ENCODE measurements around the gene SF3A2. TPM values are rescaled to one million over a fixed set of nuclear protein-coding genes. Genes with fewer than 3 reads are reported as not detected.
A peak's percentile ranks its signal among the peaks of the same experiment; 100 is the strongest.
"Not testable (repeated sequence)": the region's sequence is repeated elsewhere in the genome, so short reads cannot be mapped to it uniquely, and the experiment has no call there.

The SF3A2 gene
- total and polyA plus RNA-seq, 4 donors, result 2.2 to 32.0 (median 13.2) TPM

DNA sequence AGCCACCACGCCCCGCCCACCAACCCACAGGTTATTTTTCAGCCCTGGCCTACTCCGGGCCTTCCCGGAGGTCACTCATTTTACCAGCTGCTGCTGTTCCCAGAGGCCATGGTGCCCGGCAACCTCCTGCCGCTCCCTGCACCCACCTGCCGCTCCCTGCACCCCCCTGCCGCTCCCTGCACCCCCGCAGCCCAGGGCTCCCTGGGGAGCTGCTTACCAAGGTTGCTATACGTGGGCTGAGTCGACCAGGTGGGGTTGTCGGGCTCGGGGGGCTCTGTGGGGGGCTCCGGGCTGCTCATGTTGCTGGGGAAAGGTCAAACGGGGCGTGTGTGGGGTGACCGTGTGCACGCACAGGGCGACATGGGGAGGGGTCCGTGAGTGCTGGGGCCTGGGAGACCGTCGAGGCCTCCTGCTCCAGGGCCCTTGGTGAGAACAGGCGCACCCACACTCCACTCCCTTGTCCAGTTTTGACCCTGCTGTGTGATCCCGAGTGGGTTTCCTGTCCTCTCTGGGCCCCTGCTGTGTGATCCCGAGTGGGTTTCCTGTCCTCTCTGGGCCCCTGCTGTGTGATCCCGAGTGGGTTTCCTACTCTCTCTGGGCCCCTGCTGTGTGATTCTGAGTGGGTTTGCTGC, 44.1 kb downstream of the SF3A2 start:
- no peak for DNase-seq (ENCODE audit: low spot score)
- Histone ChIP-seq H3K4me1 (ENCODE audit: control insufficient read depth in 4 of 4, insufficient read depth in 4 of 4, low read length in 3 of 4) (no peaks in the 10 kb centered on the region), H3K36me3 (ENCODE audit: control insufficient read depth in 4 of 4, insufficient read depth in 3 of 4, low read depth in 1 of 4, low read length in 3 of 4) (no peaks in the 10 kb centered on the region), H3K9me3 (ENCODE audit: control insufficient read depth in 4 of 4, low read length in 3 of 4) (no peaks in the 10 kb centered on the region), H3K27ac (ENCODE audit: low read depth in 1 of 2, low read length in 2 of 2) (no peak overlapping the region), H3K4me3 (ENCODE audit: low read depth in 1 of 3, low read length in 3 of 3) (no peak overlapping the region), H3K27me3 (ENCODE audit: control insufficient read depth in 4 of 4, insufficient read depth in 4 of 4, low read length in 3 of 4) (no peaks in the 10 kb centered on the region), H3K9ac (ENCODE audit: low read depth in 1 of 2, low read length in 2 of 2) (no peak overlapping the region)
- 75% methylated on average over 26 of the region's 26 CpGs for WGBS
- TF ChIP-seq JUND (IDR thresholded peaks at IDR 0.05) (no peak), CTCF (IDR thresholded peaks at IDR 0.05; ENCODE audit: low read depth, low read length, missing input control) (no peak), FOXA2 (IDR thresholded peaks at IDR 0.05) (no peak), ZBTB33 (IDR thresholded peaks at IDR 0.05) (no peak), GABPA (IDR thresholded peaks at IDR 0.05 in 1 of 2, conservative IDR thresholded peaks at IDR 0.05 in 1 of 2) (no peak), YY1 (IDR thresholded peaks at IDR 0.05) (no peak), HNF4G (IDR thresholded peaks at IDR 0.05) (no peak), SP1 (IDR thresholded peaks at IDR 0.05) (no peak), HNF4A (conservative IDR thresholded peaks at IDR 0.05) (no peak), RXRA (IDR thresholded peaks at IDR 0.05) (no peak), FOXA1 (IDR thresholded peaks at IDR 0.05) (no peak), NR2F2 (IDR thresholded peaks at IDR 0.05) (no peak), TAF1 (conservative IDR thresholded peaks at IDR 0.05) (no peak), EGR1 (IDR thresholded peaks at IDR 0.05; ENCODE audit: low read depth in 2 of 2) (no peak), RAD21 (IDR thresholded peaks at IDR 0.05) (no peak)
- TF ChIP-seq, protein P1, sequence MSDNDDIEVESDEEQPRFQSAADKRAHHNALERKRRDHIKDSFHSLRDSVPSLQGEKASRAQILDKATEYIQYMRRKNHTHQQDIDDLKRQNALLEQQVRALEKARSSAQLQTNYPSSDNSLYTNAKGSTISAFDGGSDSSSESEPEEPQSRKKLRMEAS (IDR thresholded peaks at IDR 0.05), result no peak
- TF ChIP-seq, protein P2, sequence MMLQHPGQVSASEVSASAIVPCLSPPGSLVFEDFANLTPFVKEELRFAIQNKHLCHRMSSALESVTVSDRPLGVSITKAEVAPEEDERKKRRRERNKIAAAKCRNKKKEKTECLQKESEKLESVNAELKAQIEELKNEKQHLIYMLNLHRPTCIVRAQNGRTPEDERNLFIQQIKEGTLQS (IDR thresholded peaks at IDR 0.05), result no peak
- TF ChIP-seq, protein P3, sequence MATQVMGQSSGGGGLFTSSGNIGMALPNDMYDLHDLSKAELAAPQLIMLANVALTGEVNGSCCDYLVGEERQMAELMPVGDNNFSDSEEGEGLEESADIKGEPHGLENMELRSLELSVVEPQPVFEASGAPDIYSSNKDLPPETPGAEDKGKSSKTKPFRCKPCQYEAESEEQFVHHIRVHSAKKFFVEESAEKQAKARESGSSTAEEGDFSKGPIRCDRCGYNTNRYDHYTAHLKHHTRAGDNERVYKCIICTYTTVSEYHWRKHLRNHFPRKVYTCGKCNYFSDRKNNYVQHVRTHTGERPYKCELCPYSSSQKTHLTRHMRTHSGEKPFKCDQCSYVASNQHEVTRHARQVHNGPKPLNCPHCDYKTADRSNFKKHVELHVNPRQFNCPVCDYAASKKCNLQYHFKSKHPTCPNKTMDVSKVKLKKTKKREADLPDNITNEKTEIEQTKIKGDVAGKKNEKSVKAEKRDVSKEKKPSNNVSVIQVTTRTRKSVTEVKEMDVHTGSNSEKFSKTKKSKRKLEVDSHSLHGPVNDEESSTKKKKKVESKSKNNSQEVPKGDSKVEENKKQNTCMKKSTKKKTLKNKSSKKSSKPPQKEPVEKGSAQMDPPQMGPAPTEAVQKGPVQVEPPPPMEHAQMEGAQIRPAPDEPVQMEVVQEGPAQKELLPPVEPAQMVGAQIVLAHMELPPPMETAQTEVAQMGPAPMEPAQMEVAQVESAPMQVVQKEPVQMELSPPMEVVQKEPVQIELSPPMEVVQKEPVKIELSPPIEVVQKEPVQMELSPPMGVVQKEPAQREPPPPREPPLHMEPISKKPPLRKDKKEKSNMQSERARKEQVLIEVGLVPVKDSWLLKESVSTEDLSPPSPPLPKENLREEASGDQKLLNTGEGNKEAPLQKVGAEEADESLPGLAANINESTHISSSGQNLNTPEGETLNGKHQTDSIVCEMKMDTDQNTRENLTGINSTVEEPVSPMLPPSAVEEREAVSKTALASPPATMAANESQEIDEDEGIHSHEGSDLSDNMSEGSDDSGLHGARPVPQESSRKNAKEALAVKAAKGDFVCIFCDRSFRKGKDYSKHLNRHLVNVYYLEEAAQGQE (IDR thresholded peaks at IDR 0.05), result no peak

DNA sequence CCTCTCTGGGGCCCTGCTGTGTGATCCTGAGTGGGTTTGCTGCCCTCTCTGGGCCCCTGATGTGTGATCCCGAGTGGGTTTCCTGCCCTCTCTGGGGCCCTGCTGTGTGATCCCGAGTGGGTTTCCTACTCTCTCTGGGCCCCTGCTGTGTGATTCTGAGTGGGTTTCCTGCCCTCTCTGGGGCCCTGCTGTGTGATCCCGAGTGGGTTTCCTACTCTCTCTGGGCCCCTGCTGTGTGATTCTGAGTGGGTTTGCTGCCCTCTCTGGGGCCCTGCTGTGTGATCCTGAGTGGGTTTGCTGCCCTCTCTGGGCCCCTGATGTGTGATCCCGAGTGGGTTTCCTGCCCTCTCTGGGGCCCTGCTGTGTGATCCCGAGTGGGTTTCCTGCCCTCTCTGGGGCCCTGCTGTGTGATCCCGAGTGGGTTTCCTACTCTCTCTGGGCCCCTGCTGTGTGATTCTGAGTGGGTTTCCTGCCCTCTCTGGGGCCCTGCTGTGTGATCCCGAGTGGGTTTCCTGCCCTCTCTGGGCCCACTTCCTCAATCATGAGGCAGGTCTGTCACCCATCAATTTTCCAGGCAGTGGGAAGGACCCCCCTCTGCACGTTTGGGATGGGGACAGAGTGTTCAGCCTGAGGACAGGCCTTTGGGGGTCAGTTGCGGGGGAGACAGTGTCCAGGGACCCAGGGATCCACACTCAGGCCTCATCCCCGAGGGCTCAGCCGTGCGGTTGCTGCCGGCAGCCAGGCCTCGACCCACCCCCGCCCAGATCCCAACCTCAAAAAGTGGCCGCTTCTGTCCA, 44.8 kb downstream of the SF3A2 start:
- 22% methylated on average over 16 of the region's 16 CpGs for WGBS
- not testable (repeated sequence) for H3K36me3 ChIP-seq (ENCODE audit: control insufficient read depth in 4 of 4, insufficient read depth in 3 of 4, low read depth in 1 of 4, low read length in 3 of 4); DNase-seq (ENCODE audit: low spot score)

More for the DNA sequence above, 44.8 kb downstream of the SF3A2 start:
- H3K9me3 ChIP-seq (ENCODE audit: control insufficient read depth in 4 of 4, low read length in 3 of 4); H3K4me1 ChIP-seq (ENCODE audit: control insufficient read depth in 4 of 4, insufficient read depth in 4 of 4, low read length in 3 of 4); H3K9ac ChIP-seq (ENCODE audit: low read depth in 1 of 2, low read length in 2 of 2); H3K27me3 ChIP-seq (ENCODE audit: control insufficient read depth in 4 of 4, insufficient read depth in 4 of 4, low read length in 3 of 4): not testable (repeated sequence)
- Histone ChIP-seq H3K4me3 (ENCODE audit: low read depth in 1 of 3, low read length in 3 of 3) (peak overlapping the region in 1 of 3 donors; percentile 40), H3K27ac (ENCODE audit: low read depth in 1 of 2, low read length in 2 of 2) (peak overlapping the region in 1 of 2 donors; percentile 54)
